HCT116 (cell line): ENCODE data around the gene PDE6B. TPM values are rescaled to one million over a fixed set of nuclear protein-coding genes. Genes with fewer than 3 reads are reported as not detected.
A peak's percentile ranks its signal among the peaks of the same experiment; 100 is the strongest.

Experiments
- ATAC-seq: fragments of 200-7000 bp; cut with Tn5 transposase; 2 replicates; pipeline ENCODE4 v1.9.1; 2020; ENCODE audit warnings: mild to moderate bottlenecking, moderate library complexity
- BruUV-seq: library from RNA; stranded (reverse); fragments of 400-500 nt; replicated peaks from 2 replicates; lab custom pipeline; 2021; lab: Mats Ljungman, UMichigan
- CTCF ChIA-PET: fragments of 300-600 bp; sonication (Branson Sonifier 250); formaldehyde crosslinking; loops from one replicate; lab custom pipeline; 2021; ENCODE audit warnings: antibody characterized with exemption; lab: Charles Lee
- POLR2A ChIA-PET: fragments of 300-600, 350-600 bp; sonication (Branson Sonifier 250); formaldehyde crosslinking; loops from one replicate; lab custom pipeline; 2021; ENCODE audit warnings: antibody characterized with exemption; lab: Charles Lee
- RAD21 ChIA-PET, 2 experiments: fragments of 300-600 bp; sonication (Branson Sonifier 250); formaldehyde crosslinking; loops; one replicate each; lab custom pipeline; 2023; ENCODE audit warnings: low total read pairs in 2 of 2; ENCODE audit not compliant: uncharacterized antibody in 2 of 2, unreplicated experiment in 2 of 2, low non-redundant PET in 1 of 2; lab: Charles Lee
- DNase-seq: peaks from one replicate; pipeline ENCODE4 v3.0.0-alpha.2; 2010; ENCODE audit warnings: low read depth, low spot score
- H2AFZ ChIP-seq: fragments of 200-600 bp; shearing (Covaris generic), sonication (generic); 2 replicates; pipeline ENCODE4 v1.6.1; 2017; ENCODE audit warnings: low read depth, mixed run types, mixed read lengths, antibody characterized with exemption, low read length; ENCODE audit not compliant: poor library complexity, severe bottlenecking
- H3K27ac ChIP-seq: 2 replicates; pipeline ENCODE4 v1.5.1; 2012; ENCODE audit warnings: low read depth, low read length
- H3K27me3 ChIP-seq: fragments of 200-600 bp; sonication (generic); 2 replicates; pipeline ENCODE4 v1.6.1; 2016; ENCODE audit warnings: mixed run types, low read length, mixed read lengths; ENCODE audit not compliant: insufficient read depth
- H3K36me3 ChIP-seq, 2 experiments: fragments of 200-500 bp in 1 of 2; fragments of 200-600 bp in 1 of 2; sonication (Bioruptor generic) in 1 of 2; sonication (generic) in 1 of 2; 2 replicates each; pipeline versions ENCODE4 v1.5.1 to v1.6.1; 2014 to 2016; ENCODE audit warnings: low read length in 2 of 2, inconsistent platforms in 1 of 2, mixed read lengths in 1 of 2, mixed run types in 1 of 2; ENCODE audit not compliant: insufficient read depth in 2 of 2, control insufficient read depth in 1 of 2
- H3K4me1 ChIP-seq, 2 experiments: fragments of 200-600 bp in 1 of 2; sonication (generic) in 1 of 2; 2 replicates each; pipeline versions ENCODE4 v1.5.1 to v1.6.1; 2012 to 2017; ENCODE audit warnings: low read length in 2 of 2, inconsistent platforms in 1 of 2, mild to moderate bottlenecking in 1 of 2, mixed read lengths in 1 of 2, mixed run types in 1 of 2, moderate library complexity in 1 of 2; ENCODE audit not compliant: insufficient read depth in 2 of 2, control insufficient read depth in 1 of 2
- H3K4me2 ChIP-seq: fragments of 200-600 bp; sonication (generic); 2 replicates; pipeline ENCODE4 v1.6.1; 2017; ENCODE audit warnings: mixed run types, low read length, mixed read lengths
- H3K4me3 ChIP-seq, 2 experiments: fragments of 200-600 bp in 1 of 2; sonication (generic) in 1 of 2; replicated peaks in 1 of 2; 2 replicates each; pipeline ENCODE4 v1.5.1; 2011 to 2016; ENCODE audit warnings: low read length in 2 of 2, control low read depth in 1 of 2, low read depth in 1 of 2, mild to moderate bottlenecking in 1 of 2, mixed read lengths in 1 of 2, mixed run types in 1 of 2
- H3K79me2 ChIP-seq: fragments of 200-600 bp; sonication (generic); 2 replicates; pipeline ENCODE4 v1.6.1; 2017; ENCODE audit warnings: mild to moderate bottlenecking, mixed run types, low read length, moderate library complexity, mixed read lengths; ENCODE audit not compliant: insufficient read depth
- H3K9ac ChIP-seq: fragments of 200-600 bp; sonication (generic); 2 replicates; pipeline ENCODE4 v1.6.1; 2016; ENCODE audit warnings: low read length, mixed read lengths
- H3K9me2 ChIP-seq: fragments of 200-600 bp; sonication (generic), shearing (Covaris generic); 2 replicates; pipeline ENCODE4 v1.6.1; 2017; ENCODE audit warnings: mixed run types, mild to moderate bottlenecking, moderate library complexity; ENCODE audit not compliant: insufficient read depth
- H3K9me3 ChIP-seq, 2 experiments: fragments of 200-500 bp in 1 of 2; fragments of 200-600 bp in 1 of 2; sonication (Bioruptor generic) in 1 of 2; sonication (generic) in 1 of 2; 2 replicates each; pipeline ENCODE4 v1.6.1; 2014 to 2017; ENCODE audit warnings: low read length in 2 of 2, mixed read lengths in 2 of 2, inconsistent platforms in 1 of 2, low read depth in 1 of 2, mild to moderate bottlenecking in 1 of 2, mixed run types in 1 of 2, moderate library complexity in 1 of 2; ENCODE audit not compliant: control insufficient read depth in 1 of 2, insufficient read depth in 1 of 2
- H4K20me1 ChIP-seq: fragments of 200-600 bp; sonication (generic), shearing (Covaris generic); 2 replicates; pipeline ENCODE4 v1.6.1; 2017; ENCODE audit warnings: mixed run types, mild to moderate bottlenecking, moderate library complexity; ENCODE audit not compliant: insufficient read depth
- ATF3 ChIP-seq: IDR thresholded peaks from 2 replicates; pipeline ENCODE4 v1.6.1; 2012
- CBX3 ChIP-seq: IDR thresholded peaks from 2 replicates; pipeline ENCODE4 v1.6.1; 2012; ENCODE audit warnings: low read depth
- EGR1 ChIP-seq: IDR thresholded peaks from 2 replicates; pipeline ENCODE4 v1.6.1; 2012; ENCODE audit warnings: low read depth
- FOSL1 ChIP-seq: IDR thresholded peaks from 2 replicates; pipeline ENCODE4 v1.6.1; 2012; ENCODE audit warnings: low read depth
- POLR2A ChIP-seq: IDR thresholded peaks from 2 replicates; pipeline ENCODE4 v1.7.0; 2011; ENCODE audit warnings: borderline replicate concordance; ENCODE audit not compliant: insufficient read depth, insufficient read length; ENCODE audit errors: extremely low read depth
- POLR2AphosphoS5 ChIP-seq: IDR thresholded peaks from 2 replicates; pipeline ENCODE4 v1.6.1; 2011; ENCODE audit warnings: mild to moderate bottlenecking, low read depth, low read length, moderate library complexity
- RAD21 ChIP-seq: IDR thresholded peaks from 2 replicates; pipeline ENCODE4 v1.6.1; 2012; ENCODE audit warnings: low read depth, mild to moderate bottlenecking
- SIN3A ChIP-seq: IDR thresholded peaks from 2 replicates; pipeline ENCODE4 v1.6.1; 2012; ENCODE audit warnings: low read depth
- ZBTB33 ChIP-seq: IDR thresholded peaks from 2 replicates; pipeline ENCODE4 v1.6.1; 2011; ENCODE audit warnings: mild to moderate bottlenecking, low read length, moderate library complexity; ENCODE audit not compliant: insufficient replicate concordance; ENCODE audit errors: extremely low read depth
- ZNF274 ChIP-seq: fragments of 200-500 bp; sonication (Bioruptor generic); IDR thresholded peaks from 2 replicates; pipeline ENCODE4 v1.6.1; 2014; ENCODE audit warnings: mild to moderate bottlenecking, low read depth, low read length, inconsistent platforms
- intact Hi-C: fragments of 100-400 bp; cut with micrococcal nuclease; formaldehyde crosslinking; loops from 2 replicates; pipeline ENCODE4 v1.10.0; 2022
- total RNA-seq: library from RNA; stranded (reverse); gene quantifications from one replicate; pipeline ENCODE4 v1.2.1, GENCODE V29; 2021; ENCODE audit not compliant: unreplicated experiment

PDE6B gene
- total RNA-seq, 1 experiment from 2014 or later: not detected

DNA sequence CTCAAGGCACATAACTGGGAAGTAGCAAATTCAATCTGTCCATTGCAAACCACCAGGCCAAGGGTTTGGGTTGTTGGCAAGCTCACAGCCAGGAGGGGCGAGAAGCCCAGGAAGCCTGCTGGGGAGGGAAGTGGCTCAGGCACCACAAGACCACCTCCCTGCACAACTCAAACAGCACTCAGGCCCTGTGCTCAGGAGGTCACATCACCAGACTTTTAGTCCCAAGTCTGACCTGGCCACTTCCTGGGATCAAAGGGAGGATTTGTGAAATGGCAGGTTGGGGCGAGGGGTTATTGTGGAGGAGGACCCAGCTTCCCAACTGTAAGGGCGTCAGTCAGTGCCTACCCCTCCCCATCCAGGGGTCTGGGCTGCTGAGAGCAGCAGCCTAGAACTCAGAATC, 46.4 kb downstream of the PDE6B start:
- H3K9ac ChIP-seq: no peak overlapping the region
- H3K4me3 ChIP-seq: no peak overlapping the region
- H3K27me3 ChIP-seq: no peaks in the 10 kb centered on the region
- ChIA-PET CTCF (no interaction called here), RAD21 (no interaction called here), POLR2A (no interaction called here)
- H3K27ac ChIP-seq: no peak overlapping the region
- H3K79me2 ChIP-seq: peaks cover 26% of the 10 kb centered on the region
- H3K9me3 ChIP-seq: no peaks in the 10 kb centered on the region
- H4K20me1 ChIP-seq: no peaks in the 10 kb centered on the region
- intact Hi-C loops: loop anchor here (10.0 kb wide), 1 partner anchor 197 kb away; no protein-coding TSS in a partner anchor
- H2AFZ ChIP-seq: no peak overlapping the region
- no peak for TF ChIP-seq POLR2AphosphoS5
- TF ChIP-seq SIN3A: no peak
- TF ChIP-seq CBX3: no peak
- no peak for TF ChIP-seq POLR2A
- TF ChIP-seq ATF3: no peak
- DNase-seq (no peak), ATAC-seq (no peak)
- no peaks in the 10 kb centered on the region for H3K9me2 ChIP-seq
- H3K36me3 ChIP-seq: peaks cover 10 to 24% of the 10 kb centered on the region in 2 experiments
- no peak overlapping the region for H3K4me2 ChIP-seq
- H3K4me1 ChIP-seq: peaks cover 11 to 34% of the 10 kb centered on the region in 2 experiments
- no TSS peak for BruUV-seq

- ChIA-PET RAD21 (no interaction called here), POLR2A (interaction anchor here (0.8 to 1.2 kb wide), 3 partner anchors 10 to 93 kb away, joined by 3 to 6 read pairs (median 3); no protein-coding TSS in a partner anchor), CTCF (interaction anchor here (1.0 to 1.6 kb wide), 3 partner anchors 11 to 71 kb away, joined by 7 to 14 read pairs (median 8); no protein-coding TSS in a partner anchor)
- Histone ChIP-seq H2AFZ (no peak overlapping the region), H3K4me2 (peak overlapping the region; percentile 93), H3K9ac (peak overlapping the region; percentile 95), H3K9me2 (no peaks in the 10 kb centered on the region), H3K4me3 (peak overlapping the region; percentile 66 to 91), H3K4me1 (peaks cover 21 to 52% of the 10 kb centered on the region in 2 experiments), H3K9me3 (no peaks in the 10 kb centered on the region), H3K36me3 (peaks cover 10 to 24% of the 10 kb centered on the region in 2 experiments), H4K20me1 (no peaks in the 10 kb centered on the region), H3K27me3 (no peaks in the 10 kb centered on the region), H3K27ac (peak overlapping the region; percentile 76), H3K79me2 (peaks cover 26% of the 10 kb centered on the region)
- intact Hi-C loops: loop anchor here (1.0 to 10.0 kb wide), 2 partner anchors 71 to 199 kb away; no protein-coding TSS in a partner anchor
- ATAC-seq (peak; percentile 28), DNase-seq (no peak)
- TSS peak; percentile 63 for BruUV-seq
- TF ChIP-seq ZBTB33 (no peak), SIN3A (no peak), EGR1 (no peak), POLR2A (no peak), ZNF274 (no peak), FOSL1 (no peak), CBX3 (no peak), RAD21 (no peak), POLR2AphosphoS5 (no peak)
Measured at GRCh38 chr4:673349-674091, 48.1 kb downstream of the PDE6B start.
